GM21717 (cell line): ENCODE measurements around the gene GLDN.
"Not testable (repeated sequence)": the region's sequence is repeated elsewhere in the genome, so short reads cannot be mapped to it uniquely, and the experiment has no call there.

Experiments used
- ATAC-seq: cut with Tn5 transposase; IDR thresholded peaks from one replicate; pipeline ENCODE4 v1.9.1; 2021; ENCODE audit warnings: mild to moderate bottlenecking, moderate library complexity; ENCODE audit not compliant: unreplicated experiment

Gene GLDN

DNA sequence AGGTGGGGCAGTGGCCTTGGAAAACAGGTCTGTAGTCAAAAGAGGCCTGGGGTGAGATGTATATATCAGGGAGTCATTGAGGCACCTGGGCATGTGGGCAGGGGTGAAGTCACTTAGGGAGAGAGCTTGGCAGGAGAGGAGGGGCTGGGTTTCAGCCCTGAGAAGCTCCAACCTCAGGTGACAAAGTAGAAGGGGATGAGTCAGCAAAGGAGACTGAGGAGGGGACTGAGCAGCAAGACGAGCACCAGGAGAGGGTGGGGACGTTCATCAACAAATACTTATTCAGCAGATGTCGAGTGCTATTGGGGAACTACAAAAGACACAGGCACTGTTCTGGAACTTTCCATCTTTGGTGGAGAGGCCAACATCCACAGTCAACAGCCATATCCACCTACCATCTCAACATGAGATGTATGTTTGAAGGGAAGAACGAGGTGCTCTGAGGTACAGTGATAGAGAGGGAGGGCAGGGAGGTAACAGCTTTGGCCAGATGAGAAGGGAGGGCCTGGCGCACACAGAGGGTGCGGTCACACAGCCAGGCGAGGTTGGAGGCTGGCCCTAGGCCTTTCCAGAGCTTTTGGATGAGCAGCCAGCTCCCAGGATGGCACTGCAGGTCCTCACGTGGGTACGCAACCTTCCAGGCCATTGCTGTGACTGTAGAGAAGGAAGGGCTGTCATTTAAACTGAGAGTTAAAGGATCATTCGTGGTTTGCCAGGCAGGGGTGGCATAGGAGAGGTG is 45.7 kb downstream of the GLDN start:
- no peak for ATAC-seq

DNA sequence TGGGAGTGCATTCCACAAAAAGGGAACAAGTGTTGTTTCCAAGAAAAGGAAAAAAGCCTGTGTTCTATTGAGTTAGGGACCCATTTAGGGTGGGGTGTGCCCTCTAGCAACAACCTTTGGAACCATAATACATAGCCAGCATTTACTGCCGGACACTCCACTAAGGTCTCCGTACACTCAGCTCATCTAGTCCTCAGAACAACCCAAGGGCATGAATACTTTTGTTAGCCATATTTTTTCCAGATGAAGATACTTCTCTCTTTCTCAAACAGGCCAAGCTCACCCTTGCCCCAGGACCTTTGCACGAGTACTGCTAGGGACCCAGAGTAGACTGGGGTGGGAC is 46.2 kb downstream of the GLDN start:
- no peak for ATAC-seq

DNA sequence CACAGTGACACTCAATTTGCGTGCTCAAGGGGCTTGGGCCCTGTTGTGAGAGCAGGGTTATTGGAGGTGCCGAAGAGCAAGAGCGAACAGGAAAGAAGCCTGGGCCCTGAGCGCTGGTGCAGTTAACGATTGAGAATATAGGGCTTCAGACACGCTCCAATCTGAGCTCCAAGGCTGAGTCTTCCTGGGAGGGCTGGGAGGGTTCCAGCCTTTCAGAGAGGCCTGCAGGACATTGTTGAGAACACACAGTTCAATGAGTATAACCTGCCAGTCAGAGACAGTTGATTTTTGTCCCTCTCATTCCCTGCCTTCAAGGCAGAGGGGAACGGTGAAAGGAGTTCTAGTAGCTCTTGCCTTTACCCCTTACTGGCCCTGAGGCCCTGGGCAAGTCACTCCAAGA is 47.3 kb downstream of the GLDN start:
- ATAC-seq = no peak

DNA sequence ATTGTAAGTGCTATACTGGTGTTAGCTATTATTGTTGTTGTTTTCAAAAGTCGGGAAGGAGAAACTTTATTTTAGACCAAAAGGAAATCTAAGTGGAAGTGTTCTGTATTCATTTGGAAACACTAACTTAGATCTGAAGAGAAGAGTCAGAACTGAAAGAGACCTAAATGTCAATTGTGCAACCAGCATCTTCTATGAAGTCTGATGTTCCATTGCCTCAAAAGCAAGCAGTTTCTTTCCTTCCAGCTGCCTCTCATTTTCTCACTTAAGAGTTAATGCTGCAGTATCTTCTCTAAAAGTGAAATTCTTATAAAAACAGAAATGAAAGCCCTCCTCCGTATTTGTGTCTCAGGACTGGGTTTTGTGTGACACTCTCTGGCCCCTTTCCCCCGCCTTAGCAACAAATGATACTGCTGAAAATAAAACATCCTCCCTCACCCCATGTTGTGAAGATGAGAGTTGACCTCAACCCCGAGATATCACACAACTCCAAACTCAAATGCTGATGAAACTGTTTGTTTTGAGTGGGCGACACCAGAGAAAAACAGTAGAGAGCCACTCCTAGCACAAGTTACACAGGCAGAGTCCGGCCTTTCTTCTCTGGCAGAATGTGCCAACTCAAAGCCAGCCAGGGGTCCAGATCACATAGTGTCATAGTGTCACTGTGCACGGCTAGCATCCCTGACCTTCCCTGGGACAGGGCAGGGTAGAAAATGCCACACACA is 48.9 kb downstream of the GLDN start:
- no peak for ATAC-seq

DNA sequence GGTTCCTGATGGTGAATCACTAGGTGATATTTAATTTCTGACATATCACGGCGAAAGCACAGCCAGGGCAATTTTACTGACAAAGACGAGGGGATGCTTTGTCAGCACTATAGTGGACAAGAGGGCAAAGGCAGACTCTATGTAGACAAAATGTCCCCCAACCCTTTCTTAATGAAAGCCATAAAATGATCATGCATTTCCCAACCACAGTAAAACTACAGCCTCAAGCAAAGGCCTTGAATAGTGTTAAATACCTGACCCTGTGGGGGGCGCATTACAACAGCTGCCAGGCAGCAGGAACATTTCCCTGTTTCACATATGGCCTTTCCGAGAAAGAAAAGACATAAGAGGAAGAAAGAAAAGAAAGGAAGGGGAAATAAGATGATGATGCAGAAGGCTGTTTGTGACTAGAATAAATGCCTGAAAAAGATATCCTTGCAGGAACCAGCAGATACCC is 49.5 kb downstream of the GLDN start:
- no peak for ATAC-seq

DNA sequence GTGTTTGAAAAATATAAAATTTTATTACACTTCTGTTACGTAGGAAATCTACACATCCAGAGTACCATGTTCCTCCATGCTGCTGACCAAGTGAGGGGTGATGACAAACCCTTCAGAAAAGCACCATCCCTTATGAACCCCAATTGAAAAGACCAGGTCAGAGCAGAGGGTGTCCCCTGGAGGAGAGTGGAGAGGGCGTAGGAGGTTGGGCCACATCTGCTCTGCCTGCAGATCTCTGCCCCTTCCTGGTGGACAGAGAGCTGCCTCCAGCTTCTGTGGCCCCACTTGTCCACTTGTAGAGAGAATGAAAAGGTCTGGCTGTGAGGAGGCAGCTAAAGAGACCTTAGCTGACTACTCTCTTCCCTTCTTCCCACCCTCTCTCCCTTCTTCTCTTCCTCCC is 55.5 kb downstream of the GLDN start:
- no peak for ATAC-seq

DNA sequence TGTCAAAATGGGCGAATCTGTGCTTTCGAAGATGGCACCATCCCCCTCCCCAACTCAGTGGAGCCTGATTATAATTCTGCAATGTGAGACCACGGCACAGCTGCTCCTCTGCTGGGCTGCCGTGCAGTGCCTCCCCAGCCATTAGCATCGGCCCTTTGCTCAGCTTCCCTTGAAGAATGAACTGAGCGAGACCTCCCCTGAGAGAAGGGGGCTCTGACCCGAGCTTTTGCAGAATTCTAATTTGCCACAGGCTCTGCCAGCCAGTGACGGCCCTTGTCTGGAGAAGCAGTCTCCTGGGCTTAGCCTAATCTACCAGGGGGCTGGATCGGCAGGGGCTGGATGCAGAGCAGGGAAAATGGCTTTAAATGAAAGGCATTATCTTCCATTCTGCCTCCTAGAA is 57.2 kb downstream of the GLDN start:
- ATAC-seq = no peak

DNA sequence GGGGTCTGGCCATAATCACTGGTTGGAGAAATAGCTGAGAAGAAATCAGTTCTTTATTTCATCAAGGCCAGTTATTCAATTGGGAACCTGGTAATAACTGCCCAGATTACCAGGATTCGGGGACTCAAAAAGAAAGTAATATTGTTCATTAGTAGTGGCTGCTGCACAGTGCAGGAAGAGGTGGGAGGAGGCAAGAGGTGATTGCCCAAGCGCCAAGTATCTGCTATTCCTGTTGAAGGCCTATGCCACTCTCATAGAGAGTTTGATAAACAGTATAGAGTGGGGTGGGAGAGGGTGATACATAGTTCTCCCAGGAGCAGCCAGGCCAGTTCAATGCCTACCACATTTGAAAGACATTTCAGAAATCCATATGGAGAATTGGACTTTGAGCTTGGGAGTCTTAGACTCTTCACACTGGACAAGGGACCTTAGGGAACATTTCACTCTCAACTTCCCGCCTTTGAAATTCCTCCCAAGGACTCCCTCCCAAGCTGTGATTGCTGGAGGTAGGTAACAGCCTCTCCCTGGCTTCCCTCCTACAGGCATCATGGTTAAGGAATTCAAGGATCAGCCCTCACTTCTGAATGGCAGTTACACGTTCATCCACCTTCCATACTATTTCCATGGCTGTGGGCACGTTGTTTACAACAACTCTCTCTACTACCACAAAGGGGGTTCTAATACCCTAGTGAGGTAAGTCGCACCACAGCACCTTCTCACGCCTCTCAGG is 59.8 kb downstream of the GLDN start:
- no peak for ATAC-seq

DNA sequence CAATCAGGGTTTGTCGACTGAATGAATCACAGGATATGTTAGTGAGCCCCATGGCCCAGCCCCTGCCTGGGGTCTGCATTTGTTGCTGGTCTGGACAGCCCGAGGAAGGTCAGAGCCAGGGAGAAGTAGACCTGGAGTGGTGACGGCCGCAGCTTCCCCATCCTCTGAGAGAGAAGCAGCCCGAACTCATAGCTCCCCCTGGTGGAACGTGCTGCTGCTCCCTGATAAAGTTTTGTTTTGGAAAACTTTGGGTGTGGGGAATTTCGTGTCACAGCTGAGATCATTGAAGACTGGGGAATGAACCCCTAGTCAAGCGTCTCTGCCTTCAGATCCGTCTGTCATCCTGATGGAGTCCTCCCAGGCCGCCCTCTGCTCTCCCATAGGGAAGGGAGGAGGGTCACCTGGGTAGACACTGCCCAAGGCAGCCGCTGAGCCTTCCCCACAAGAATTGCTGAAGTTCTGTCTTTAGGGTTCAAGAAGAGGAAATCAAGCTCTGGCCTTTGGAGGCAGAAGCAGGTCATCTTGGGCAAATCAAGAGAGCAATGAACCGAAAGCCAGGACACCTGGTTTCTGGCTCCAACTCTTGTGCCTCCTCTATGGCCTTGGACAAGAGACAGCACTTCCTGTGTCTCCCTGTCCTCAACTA is 60.5 kb downstream of the GLDN start:
- ATAC-seq = no peak

DNA sequence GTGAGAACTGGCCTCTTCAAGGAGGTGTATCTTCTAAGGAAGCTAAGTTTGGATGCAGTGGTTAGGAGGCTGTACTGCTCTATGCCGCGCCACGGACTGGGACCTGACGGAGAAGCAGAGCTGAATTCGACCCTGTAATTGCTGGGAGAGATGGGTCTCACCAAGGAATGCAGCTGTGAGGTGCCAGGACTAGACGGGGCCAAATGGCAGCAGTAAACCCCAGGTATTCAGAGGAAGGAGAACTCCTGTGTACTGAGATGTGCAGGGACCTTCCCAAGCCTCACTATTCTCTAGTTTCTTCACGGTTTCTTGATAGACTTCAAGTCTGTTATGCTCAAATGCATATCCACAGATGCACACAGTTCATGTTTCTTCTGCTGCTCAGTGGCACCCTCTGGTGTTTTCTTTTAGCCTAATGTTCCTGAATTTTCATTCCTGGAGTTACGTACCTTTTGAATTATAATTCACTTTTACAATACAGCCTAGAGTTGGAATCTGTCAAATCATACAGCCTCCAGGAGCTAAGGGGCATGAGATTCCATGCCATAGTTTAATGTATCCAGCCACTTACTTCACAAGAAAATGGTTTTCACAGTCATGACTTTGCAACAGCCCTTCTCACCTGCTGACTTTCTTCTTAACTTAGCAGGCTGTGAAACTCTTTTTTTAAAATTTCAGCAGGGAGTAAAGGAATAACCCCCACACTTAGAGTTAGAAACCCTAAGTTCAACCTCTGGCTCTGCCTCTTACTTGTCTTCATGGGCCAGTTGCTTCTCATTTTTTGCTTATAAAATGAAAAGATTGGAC is 61.8 kb downstream of the GLDN start:
- no peak for ATAC-seq

DNA sequence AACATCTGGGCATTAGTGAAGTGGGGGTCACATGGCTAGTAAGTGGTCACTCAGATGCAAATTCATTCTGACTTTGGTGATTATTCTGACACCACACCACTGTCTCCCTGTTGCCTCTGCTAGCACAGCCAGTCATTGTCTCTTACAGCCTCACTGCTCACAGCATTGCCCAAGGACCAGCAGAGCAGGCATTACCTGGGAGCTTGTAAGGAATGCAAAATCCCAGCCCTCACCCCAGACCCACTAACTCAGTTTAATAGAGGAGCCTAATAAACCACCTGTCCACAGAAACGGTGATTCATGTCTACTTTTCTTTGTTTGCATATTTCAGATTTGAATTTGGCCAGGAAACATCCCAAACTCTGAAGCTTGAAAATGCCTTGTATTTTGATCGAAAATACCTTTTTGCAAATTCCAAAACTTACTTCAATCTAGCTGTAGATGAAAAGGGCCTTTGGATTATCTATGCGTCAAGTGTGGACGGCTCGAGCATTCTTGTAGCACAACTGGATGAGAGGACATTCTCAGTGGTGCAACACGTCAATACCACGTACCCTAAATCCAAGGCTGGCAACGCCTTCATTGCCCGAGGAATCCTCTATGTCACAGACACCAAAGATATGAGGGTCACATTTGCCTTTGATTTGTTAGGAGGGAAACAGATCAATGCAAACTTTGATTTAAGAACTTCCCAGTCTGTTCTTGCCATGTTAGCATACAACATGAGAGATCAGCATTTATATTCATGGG is 62.7 kb downstream of the GLDN start:
- ATAC-seq = no peak

DNA sequence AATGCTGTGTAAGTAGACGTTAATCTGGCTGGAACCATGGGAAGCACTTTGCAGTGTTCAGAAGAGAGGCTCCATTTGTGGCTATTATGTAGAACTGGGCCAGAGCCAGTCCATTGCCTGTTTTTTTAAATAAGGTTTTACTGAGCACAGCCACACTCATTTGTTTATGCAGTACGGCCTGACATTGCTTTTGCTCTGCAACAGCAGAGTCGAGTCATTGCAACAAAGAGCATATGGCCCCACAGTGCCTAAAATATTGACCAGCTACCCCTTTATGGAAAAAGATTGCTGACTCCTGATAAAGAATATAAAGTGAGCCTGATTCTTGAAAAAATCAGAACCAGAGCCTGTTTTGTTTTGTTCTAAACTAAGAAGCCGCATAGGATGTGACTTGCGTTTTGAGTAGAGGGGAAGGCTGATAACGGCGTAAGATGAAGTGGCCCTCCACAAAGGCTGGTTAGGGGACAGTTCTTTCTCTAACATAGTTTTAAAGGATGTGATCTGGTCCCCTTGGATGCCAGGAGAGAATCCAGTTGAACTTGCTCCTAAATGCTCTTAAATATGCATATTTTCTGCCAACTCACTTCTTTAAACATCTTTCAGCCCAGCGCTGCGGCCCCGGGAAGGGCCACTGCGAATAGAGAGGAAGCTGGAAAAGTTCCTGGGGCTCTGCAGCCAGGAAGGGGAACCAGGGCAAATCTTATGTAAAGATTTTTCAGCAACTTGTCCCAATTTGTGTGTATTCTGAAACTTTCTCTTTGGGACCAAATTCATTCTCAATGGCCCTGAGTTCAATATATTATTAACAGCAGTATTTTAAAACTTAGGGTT is 64.5 kb downstream of the GLDN start:
- no peak for ATAC-seq

DNA sequence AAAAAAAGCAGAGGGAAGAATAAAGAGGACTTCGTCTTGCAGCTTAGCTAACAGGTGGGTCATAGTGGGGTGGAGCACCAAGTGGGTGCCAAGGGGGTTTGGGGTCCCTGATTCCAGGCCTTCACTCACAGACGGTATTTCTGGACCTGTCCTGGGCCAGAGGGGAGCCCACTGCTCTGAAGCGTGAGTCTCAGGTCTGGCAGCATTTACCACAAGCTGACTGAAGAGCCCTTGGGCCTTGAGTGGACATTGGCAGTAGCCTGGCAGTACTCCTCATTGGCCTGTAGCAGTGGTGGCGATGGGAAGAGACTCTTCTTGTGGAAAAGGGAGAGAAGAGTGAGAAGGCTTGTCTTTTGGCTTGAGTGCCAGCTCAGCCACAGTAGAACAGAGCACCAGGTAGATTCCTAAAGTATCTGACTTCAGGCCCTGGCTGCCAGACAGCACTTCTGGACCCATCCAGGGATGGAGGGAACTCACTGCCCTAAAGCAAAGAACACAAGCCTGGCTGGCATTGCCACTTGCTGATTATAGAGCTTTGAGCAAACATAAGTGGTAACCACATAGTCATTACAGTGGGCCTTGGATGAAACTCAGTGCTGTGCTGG is 72.9 kb downstream of the GLDN start:
- ATAC-seq = no peak

DNA sequence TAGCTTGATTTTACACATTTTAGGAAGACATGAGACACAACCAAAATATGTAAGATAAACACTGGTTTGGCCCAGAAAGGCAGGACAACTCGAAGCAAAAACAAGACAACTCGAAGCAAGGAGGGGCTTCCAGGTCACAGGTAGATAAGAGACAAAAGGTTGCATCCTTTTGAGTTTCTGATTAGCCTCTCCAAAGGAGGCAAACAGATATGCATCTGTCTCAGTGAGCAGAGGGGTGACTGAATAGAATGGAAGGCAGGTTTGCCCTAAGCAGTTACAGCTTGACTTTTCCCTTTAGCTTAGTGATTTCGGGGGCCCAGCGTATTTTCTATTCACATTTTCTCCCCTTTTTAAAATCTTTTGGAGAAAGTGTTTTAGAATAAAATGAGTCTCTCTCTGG is 74.7 kb downstream of the GLDN start:
- ATAC-seq = no peak

DNA sequence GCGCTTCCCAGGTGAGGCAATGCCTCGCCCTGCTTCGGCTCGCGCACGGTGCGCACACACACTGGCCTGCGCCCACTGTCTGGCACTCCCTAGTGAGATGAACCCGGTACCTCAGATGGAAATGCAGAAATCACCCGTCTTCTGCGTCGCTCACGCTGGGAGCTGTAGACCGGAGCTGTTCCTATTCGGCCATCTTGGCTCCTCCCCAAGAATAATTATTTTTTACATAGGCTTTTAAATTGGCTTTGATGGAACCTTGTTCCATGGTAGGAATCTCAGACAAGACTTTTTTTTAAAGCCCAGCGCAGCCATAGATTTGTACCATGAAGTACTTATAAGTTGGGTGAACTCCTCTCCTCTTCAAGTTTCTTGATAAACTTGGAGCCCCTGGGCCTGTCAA is 81.6 kb downstream of the GLDN start:
- not testable (repeated sequence) for ATAC-seq

DNA sequence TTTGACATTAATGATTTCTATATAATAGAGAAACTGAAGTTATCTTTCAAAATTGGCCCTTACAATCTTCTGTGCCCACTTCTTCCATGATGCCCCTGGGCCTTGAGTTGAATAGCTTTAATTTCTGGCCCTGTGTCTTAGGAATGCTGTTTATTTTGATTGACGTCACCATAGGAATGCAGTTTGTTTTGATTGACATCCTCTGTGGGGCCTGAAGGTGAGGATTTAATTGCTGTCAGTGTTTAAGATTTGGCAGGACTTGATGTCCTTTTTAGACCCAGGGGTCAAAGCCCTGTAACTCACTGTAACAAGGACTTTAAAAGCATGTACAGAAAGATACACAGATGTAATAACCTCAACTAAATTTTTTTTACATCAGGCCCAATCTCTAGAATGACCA is 83.3 kb downstream of the GLDN start:
- no peak for ATAC-seq

DNA sequence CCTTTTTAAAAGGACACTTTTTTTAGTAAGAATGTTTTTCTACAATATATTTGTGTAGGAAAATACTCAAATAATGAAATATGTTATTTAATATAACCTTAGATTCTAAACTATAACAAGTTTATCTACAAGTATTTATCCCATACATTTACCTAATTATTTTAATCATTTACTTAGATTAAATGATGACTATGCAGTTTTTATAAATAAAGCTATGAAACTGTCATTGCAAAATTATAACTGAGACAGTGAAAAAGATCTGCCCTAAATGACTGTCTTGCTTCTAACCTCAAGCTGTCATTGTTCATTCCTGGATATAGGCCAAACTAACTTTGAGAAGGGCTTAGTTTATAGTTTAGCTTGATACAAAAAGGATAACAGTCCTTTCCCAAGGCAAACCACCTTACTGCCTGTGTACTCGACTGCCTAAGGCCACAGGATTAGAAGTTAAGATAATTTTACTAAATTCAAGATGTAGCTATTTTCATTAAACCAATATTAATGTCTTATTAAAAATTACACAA is 84.1 kb downstream of the GLDN start:
- no peak for ATAC-seq

DNA sequence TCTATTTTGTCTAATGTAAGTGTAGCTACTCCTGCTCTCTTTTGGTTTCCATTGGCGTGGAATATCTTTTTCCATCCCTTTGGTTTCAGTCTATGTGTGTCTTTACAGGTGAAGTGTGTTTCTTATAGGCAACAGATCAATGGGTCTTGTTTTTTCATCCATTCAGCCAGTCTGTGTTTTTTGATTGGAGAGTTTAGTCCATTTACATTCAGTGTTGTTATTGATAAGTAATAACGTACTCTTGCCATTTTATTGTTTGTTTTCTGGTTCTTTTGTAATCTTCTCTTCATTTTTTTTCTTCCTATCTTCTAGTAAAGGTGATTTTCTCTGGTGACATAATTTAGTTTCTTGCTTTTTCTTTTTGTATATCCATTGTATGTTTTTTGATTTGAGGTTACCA is 97.1 kb downstream of the GLDN start:
- ATAC-seq = no peak
